ENCODE measurements around the gene TMEM171.

DNA sequence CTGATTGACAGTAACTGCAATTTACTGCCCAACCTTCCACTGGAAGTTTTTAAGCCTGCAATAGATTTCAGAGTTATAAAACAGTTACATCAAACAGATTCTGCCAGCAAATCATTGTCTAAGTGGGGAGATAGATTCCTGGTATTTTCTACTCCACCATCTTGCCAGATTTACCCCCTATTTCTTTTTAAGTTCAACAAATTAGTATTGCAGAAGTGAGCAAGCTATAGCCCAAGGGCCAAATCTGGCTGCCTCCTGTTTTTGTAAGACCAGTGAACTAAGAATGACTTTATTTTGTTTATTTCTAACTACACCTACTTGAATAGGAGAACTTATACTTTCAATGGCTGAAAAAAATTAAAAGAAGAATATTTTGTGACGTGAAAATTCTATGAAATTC lies 8.8 kb upstream of the TMEM171 start:
- TF ChIP-seq, protein P1, sequence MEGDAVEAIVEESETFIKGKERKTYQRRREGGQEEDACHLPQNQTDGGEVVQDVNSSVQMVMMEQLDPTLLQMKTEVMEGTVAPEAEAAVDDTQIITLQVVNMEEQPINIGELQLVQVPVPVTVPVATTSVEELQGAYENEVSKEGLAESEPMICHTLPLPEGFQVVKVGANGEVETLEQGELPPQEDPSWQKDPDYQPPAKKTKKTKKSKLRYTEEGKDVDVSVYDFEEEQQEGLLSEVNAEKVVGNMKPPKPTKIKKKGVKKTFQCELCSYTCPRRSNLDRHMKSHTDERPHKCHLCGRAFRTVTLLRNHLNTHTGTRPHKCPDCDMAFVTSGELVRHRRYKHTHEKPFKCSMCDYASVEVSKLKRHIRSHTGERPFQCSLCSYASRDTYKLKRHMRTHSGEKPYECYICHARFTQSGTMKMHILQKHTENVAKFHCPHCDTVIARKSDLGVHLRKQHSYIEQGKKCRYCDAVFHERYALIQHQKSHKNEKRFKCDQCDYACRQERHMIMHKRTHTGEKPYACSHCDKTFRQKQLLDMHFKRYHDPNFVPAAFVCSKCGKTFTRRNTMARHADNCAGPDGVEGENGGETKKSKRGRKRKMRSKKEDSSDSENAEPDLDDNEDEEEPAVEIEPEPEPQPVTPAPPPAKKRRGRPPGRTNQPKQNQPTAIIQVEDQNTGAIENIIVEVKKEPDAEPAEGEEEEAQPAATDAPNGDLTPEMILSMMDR (IDR thresholded peaks at IDR 0.05) = no peak
- no peak for TF ChIP-seq POLR2A (IDR thresholded peaks at IDR 0.05)

All from esophagus squamous epithelium (tissue), 4 donors.